B cell (primary cell): Measurements from ENCODE around the gene C11orf16. TPM values are rescaled to one million over a fixed set of nuclear protein-coding genes. Genes with fewer than 3 reads are reported as not detected.

ENCODE experiments used
- ATAC-seq: fragments of 200-7000 bp; cut with Tn5 transposase; one replicate; pipeline ENCODE4 v1.10.0; 2021; ENCODE audit warnings: low read depth, mild to moderate bottlenecking, moderate number of reproducible peaks, moderate library complexity
- CTCF ChIA-PET: fragments of 350-600 bp; sonication (Branson Sonifier 250); formaldehyde crosslinking; loops from one replicate; lab custom pipeline; 2021; ENCODE audit warnings: antibody characterized with exemption, inconsistent platforms; lab: Charles Lee
- POLR2A ChIA-PET: fragments of 350-600 bp; sonication (Branson Sonifier 250); formaldehyde crosslinking; loops from one replicate; lab custom pipeline; 2021; ENCODE audit warnings: antibody characterized with exemption; lab: Charles Lee
- DNase-seq: peaks from one replicate; pipeline ENCODE4 v3.0.0; 2013
- H2AFZ ChIP-seq: 2 replicates; pipeline ENCODE4 v1.6.1; 2012; ENCODE audit warnings: mild to moderate bottlenecking, low read depth, low read length; ENCODE audit not compliant: insufficient read depth, poor library complexity, severe bottlenecking
- H3K27ac ChIP-seq, 2 donors: 1 replicate in 1 of 2; 2 replicates in 1 of 2; pipeline ENCODE4 v1.5.1; 2012 to 2013; ENCODE audit warnings: low read length in 2 of 2, mild to moderate bottlenecking in 2 of 2, moderate library complexity in 1 of 2
- H3K27me3 ChIP-seq, 4 experiments: fragments of 200-600 bp in 1 of 4; sonication (generic) in 1 of 4; replicated peaks in 1 of 4; 1 replicate in 2 of 4; 2 replicates in 2 of 4; pipeline versions ENCODE4 v1.6.1 to v1.7.0; 2013 to 2016; ENCODE audit warnings: low read length in 3 of 4, mild to moderate bottlenecking in 2 of 4, mixed read lengths in 1 of 4, moderate library complexity in 1 of 4; ENCODE audit not compliant: insufficient read depth in 4 of 4, control insufficient read depth in 3 of 4; ENCODE audit errors: control extremely low read depth in 1 of 4
- H3K36me3 ChIP-seq, 2 experiments: replicated peaks in 1 of 2; 1 replicate in 1 of 2; 2 replicates in 1 of 2; pipeline versions ENCODE4 v1.6.1 to v1.7.1; 2013; ENCODE audit warnings: low read length in 1 of 2; ENCODE audit not compliant: insufficient read depth in 2 of 2, control insufficient read depth in 1 of 2; ENCODE audit errors: control extremely low read depth in 1 of 2, extremely low read depth in 1 of 2
- H3K4me1 ChIP-seq, 2 donors: fragments of 200-600 bp in 1 of 2; sonication (generic) in 1 of 2; 1 replicate in 1 of 2; 2 replicates in 1 of 2; pipeline versions ENCODE4 v1.5.1 to v1.6.1; 2013 to 2017; ENCODE audit warnings: low read length in 2 of 2; ENCODE audit not compliant: control insufficient read depth in 2 of 2, insufficient read depth in 2 of 2
- H3K4me2 ChIP-seq: replicated peaks from 2 replicates; pipeline ENCODE3; 2012; ENCODE audit warnings: mild to moderate bottlenecking, low read depth, low read length; ENCODE audit not compliant: poor library complexity, severe bottlenecking
- H3K4me3 ChIP-seq, 5 experiments: fragments of 200-600 bp in 1 of 5; sonication (generic) in 1 of 5; 1 replicate in 3 of 5; 2 replicates in 2 of 5; pipeline versions ENCODE4 v1.5.1 to v1.7.0; 2011 to 2016; ENCODE audit warnings: low read length in 4 of 5, mild to moderate bottlenecking in 4 of 5, low read depth in 2 of 5, control low read depth in 1 of 5, moderate library complexity in 1 of 5; ENCODE audit not compliant: insufficient read depth in 1 of 5; ENCODE audit errors: control extremely low read depth in 1 of 5, extremely low read depth in 1 of 5
- H3K79me2 ChIP-seq: fragments of 200-600 bp; sonication (generic); one replicate; pipeline ENCODE4 v1.6.0; 2016; ENCODE audit warnings: low read length; ENCODE audit not compliant: control insufficient read depth, insufficient read depth
- H3K9ac ChIP-seq: fragments of 200-600 bp; sonication (generic); 2 replicates; pipeline ENCODE4 v1.6.1; 2017; ENCODE audit warnings: mild to moderate bottlenecking, low read length, moderate library complexity
- H3K9me3 ChIP-seq, 3 donors: one replicate each; pipeline versions ENCODE4 v1.6.1 to v1.7.1; 2013; ENCODE audit warnings: low read length in 2 of 3; ENCODE audit not compliant: control insufficient read depth in 2 of 3, insufficient read depth in 1 of 3; ENCODE audit errors: control extremely low read depth in 1 of 3
- H4K20me1 ChIP-seq: 2 replicates; pipeline ENCODE4 v1.6.0; 2012; ENCODE audit warnings: mild to moderate bottlenecking, low read length; ENCODE audit not compliant: insufficient read depth, control insufficient read depth, poor library complexity, severe bottlenecking
- H3K27ac Mint-ChIP-seq: one replicate; pipeline ENCODE4 v1.8.0; 2021; ENCODE audit warnings: mixed read lengths
- H3K27me3 Mint-ChIP-seq: one replicate; pipeline ENCODE4 v1.8.0; 2021; ENCODE audit warnings: mixed read lengths
- H3K4me1 Mint-ChIP-seq: one replicate; pipeline ENCODE4 v1.8.0; 2021; ENCODE audit warnings: mixed read lengths
- H3K4me3 Mint-ChIP-seq: one replicate; pipeline ENCODE4 v1.8.0; 2021; ENCODE audit warnings: mixed read lengths
- H3K9me3 Mint-ChIP-seq: one replicate; pipeline ENCODE4 v1.8.0; 2022; ENCODE audit warnings: mixed read lengths; ENCODE audit not compliant: insufficient read depth
- CTCF ChIP-seq: fragments of 200-600 bp; IDR thresholded peaks from one replicate; pipeline ENCODE4 v1.8.0; 2022; ENCODE audit warnings: antibody characterized with exemption, mild to moderate bottlenecking
- EZH2 ChIP-seq: IDR thresholded peaks from 2 replicates; pipeline ENCODE4 v1.6.1; 2012; ENCODE audit warnings: borderline replicate concordance, low read depth, mild to moderate bottlenecking, moderate library complexity, low read length; ENCODE audit not compliant: insufficient read depth, poor library complexity, severe bottlenecking
- WGBS: methylation state at CpG from one replicate; pipeline ENCODE4 v1.1.5; 2013; ENCODE audit warnings: missing lambda C conversion rate; ENCODE audit not compliant: insufficient coverage; 5-methylcytosine and 5-hydroxymethylcytosine counted together
- intact Hi-C: fragments of 100-400 bp; cut with micrococcal nuclease; formaldehyde crosslinking; loops from one replicate; pipeline ENCODE4 v1.10.0; 2022
- polyA plus RNA-seq: library from polyadenylated mRNA; depleted of rRNA; stranded (reverse); fragments of >200 nt; gene quantifications from 2 replicates; pipeline ENCODE4 v1.2.3, GENCODE V29; 2012
- total RNA-seq, 2 donors: library from RNA; stranded (reverse); fragments of 120-200 nt in 1 of 2; gene quantifications; 1 replicate in 1 of 2; 2 replicates in 1 of 2; pipeline versions ENCODE4 v1.2.3 to v1.2.4, GENCODE V29; 2013 to 2022

C11orf16 gene
- total and polyA plus RNA-seq, 2 donors (not counting 1 experiment from before 2014, with no cell fraction given), result not detected

GRCh38 chr11:8971924-8972316 is 39.2 kb upstream of the C11orf16 start:
- Histone ChIP-seq H4K20me1 (no peaks in the 10 kb centered on the region), H3K27ac (no peak overlapping the region), H3K36me3 (no peaks in the 10 kb centered on the region), H2AFZ (no peak overlapping the region), H3K4me2 (no peak overlapping the region), H3K79me2 (no peaks in the 10 kb centered on the region), H3K9ac (no peak overlapping the region), H3K27me3 (no peaks in the 10 kb centered on the region), H3K9me3 (no peaks in the 10 kb centered on the region), H3K4me3 (no peak overlapping the region), H3K4me1 (no peaks in the 10 kb centered on the region)
- DNase-seq, result no peak
- intact Hi-C loops, result no loop called here
- Mint-ChIP-seq H3K27ac (no peak overlapping the region), H3K9me3 (no peaks in the 10 kb centered on the region), H3K4me1 (no peaks in the 10 kb centered on the region), H3K4me3 (no peak overlapping the region), H3K27me3 (no peaks in the 10 kb centered on the region)
- no CpG with 5 or more reads among the region's 1 CpG for WGBS
- CTCF ChIA-PET, result interaction anchor here (0.5 kb wide), 1 partner anchor 25 kb away, joined by 3 read pairs; no protein-coding TSS in a partner anchor
- POLR2A ChIA-PET, result no interaction called here
- TF ChIP-seq CTCF, result no peak
- TF ChIP-seq EZH2, result no peak
- no peak for ATAC-seq

GRCh38 chr11:8971196-8971923 is 38.6 kb upstream of the C11orf16 start:
- no peak overlapping the region for H3K4me2 ChIP-seq
- TF ChIP-seq CTCF (no peak), EZH2 (no peak)
- CTCF ChIA-PET, result interaction anchor here (0.5 kb wide), 1 partner anchor 26 kb away, joined by 3 read pairs; no protein-coding TSS in a partner anchor
- no peak overlapping the region for H3K27ac ChIP-seq
- no peak overlapping the region for H3K4me3 Mint-ChIP-seq
- no peak overlapping the region for H3K27ac Mint-ChIP-seq
- no peak overlapping the region for H3K9ac ChIP-seq
- no peaks in the 10 kb centered on the region for H3K4me1 ChIP-seq
- no peaks in the 10 kb centered on the region for H3K79me2 ChIP-seq
- peaks cover 1% of the 10 kb centered on the region for H3K4me1 Mint-ChIP-seq
- POLR2A ChIA-PET, result no interaction called here
- 92% methylated on average over 1 of the region's 2 CpGs for WGBS
- no peak for DNase-seq
- ATAC-seq, result no peak
- H3K36me3 ChIP-seq, result no peaks in the 10 kb centered on the region
- no peak overlapping the region for H2AFZ ChIP-seq
- no peaks in the 10 kb centered on the region for H3K9me3 Mint-ChIP-seq
- no peak overlapping the region for H3K4me3 ChIP-seq
- no peaks in the 10 kb centered on the region for H3K27me3 ChIP-seq
- no peaks in the 10 kb centered on the region for H4K20me1 ChIP-seq
- H3K27me3 Mint-ChIP-seq, result no peaks in the 10 kb centered on the region
- intact Hi-C loops, result no loop called here
- no peaks in the 10 kb centered on the region for H3K9me3 ChIP-seq
